Bronchial epithelial cell (primary cell): ENCODE measurements around the gene MCCC2. TPM values are rescaled to one million over a fixed set of nuclear protein-coding genes. Genes with fewer than 3 reads are reported as not detected.
"Not testable (repeated sequence)": the region's sequence is repeated elsewhere in the genome, so short reads cannot be mapped to it uniquely, and the experiment has no call there.

Experiments
- DNase-seq: peaks from one replicate; pipeline ENCODE4 v3.0.0-alpha.2; 2010; ENCODE audit warnings: low read depth
- FAIRE-seq: peaks from 2 replicates; lab custom pipeline; 2011; peaks lifted over from hg19 to GRCh38; lab: Jason Lieb, UNC
- H3K27me3 ChIP-seq: 2 replicates; pipeline ENCODE4 v1.5.1; 2011; ENCODE audit warnings: low read length; ENCODE audit not compliant: control insufficient read depth, insufficient read depth
- H3K36me3 ChIP-seq: 2 replicates; pipeline ENCODE4 v1.5.1; 2011; ENCODE audit warnings: low read length; ENCODE audit not compliant: control insufficient read depth, insufficient read depth
- H3K4me3 ChIP-seq: 2 replicates; pipeline ENCODE4 v1.5.1; 2011; ENCODE audit warnings: mild to moderate bottlenecking, low read depth, low read length, control low read depth
- total RNA-seq: library from RNA; depleted of rRNA; stranded (reverse); fragments of >200 nt; gene quantifications from 2 replicates; pipeline ENCODE4 v1.2.1, GENCODE V29; 2014
- TF ChIP-seq, protein P1 (sequence below): IDR thresholded peaks from 2 replicates; pipeline ENCODE4 v1.5.1; 2011; ENCODE audit warnings: mild to moderate bottlenecking, moderate library complexity, low read length, control low read depth, inconsistent platforms; ENCODE audit not compliant: insufficient read depth, severe bottlenecking

Gene MCCC2
- total RNA-seq, 1 donor from 2014 or later, result 21.3 TPM

DNA sequence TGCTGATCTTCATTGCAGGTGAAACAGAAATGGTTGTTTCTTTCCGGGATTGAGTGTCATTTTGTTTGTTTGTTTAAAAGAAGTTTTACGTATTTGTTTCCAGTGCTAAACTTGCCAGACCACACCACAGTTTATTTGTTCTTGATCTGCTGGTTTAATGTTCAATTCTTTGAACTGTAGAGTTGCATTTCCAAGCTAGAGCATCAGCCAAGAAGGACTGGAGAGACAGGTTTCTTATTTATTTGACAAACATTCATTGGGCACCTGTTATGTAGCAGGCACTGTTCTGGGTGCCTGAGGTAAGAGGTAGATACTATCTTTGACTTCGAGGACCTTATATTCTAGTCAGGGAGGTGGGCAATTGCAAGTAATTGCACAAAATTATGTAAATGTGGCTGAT, 45.0 kb downstream of the MCCC2 start:
- no peak overlapping the region for H3K4me3 ChIP-seq
- H3K36me3 ChIP-seq, result no peaks in the 10 kb centered on the region
- no peak for DNase-seq
- TF ChIP-seq, protein P1, sequence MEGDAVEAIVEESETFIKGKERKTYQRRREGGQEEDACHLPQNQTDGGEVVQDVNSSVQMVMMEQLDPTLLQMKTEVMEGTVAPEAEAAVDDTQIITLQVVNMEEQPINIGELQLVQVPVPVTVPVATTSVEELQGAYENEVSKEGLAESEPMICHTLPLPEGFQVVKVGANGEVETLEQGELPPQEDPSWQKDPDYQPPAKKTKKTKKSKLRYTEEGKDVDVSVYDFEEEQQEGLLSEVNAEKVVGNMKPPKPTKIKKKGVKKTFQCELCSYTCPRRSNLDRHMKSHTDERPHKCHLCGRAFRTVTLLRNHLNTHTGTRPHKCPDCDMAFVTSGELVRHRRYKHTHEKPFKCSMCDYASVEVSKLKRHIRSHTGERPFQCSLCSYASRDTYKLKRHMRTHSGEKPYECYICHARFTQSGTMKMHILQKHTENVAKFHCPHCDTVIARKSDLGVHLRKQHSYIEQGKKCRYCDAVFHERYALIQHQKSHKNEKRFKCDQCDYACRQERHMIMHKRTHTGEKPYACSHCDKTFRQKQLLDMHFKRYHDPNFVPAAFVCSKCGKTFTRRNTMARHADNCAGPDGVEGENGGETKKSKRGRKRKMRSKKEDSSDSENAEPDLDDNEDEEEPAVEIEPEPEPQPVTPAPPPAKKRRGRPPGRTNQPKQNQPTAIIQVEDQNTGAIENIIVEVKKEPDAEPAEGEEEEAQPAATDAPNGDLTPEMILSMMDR, result no peak
- FAIRE-seq, result no peak
- H3K27me3 ChIP-seq, result no peaks in the 10 kb centered on the region

DNA sequence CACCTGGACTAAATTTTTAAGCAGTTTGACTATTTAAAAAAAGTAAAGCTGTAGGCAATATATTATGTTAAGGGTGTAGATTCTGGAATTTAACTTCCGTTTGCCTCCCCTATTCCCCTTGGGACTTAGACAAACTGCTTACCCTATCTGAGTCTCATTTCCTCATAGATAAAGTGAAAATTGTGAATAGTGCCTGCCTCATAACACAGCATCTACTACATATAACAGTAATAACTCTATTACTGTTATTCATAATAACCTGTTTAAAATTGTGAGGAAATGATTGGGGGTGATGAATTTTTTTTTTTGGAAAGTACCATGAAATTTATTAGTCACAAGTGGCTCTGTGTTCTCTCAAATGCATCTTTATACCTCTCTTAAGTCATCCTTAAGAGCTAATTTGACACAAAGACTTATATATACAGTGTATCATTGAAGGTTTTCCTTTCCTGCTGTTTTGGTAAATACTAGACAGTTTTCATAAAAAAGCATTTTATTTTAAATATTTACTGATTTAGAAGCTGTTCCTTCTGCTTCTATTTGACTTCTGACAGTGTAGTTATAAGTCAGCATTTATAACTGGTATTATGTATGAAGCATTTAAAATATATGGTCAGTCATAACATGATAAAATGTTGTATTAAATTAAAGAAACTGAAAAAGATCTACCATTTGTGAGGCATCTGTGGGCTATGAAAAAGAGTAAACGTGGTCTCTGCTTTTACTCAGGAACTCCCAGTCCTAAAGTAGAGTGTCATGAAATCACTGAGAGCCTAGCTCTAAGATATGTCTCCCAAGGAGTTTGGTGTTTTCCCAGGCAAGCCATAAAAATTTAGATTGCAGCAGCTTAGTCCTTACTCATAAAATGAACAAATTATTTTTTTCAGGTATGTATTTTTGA, 46.4 kb downstream of the MCCC2 start:
- no peak for FAIRE-seq
- H3K36me3 ChIP-seq, result no peaks in the 10 kb centered on the region

DNA sequence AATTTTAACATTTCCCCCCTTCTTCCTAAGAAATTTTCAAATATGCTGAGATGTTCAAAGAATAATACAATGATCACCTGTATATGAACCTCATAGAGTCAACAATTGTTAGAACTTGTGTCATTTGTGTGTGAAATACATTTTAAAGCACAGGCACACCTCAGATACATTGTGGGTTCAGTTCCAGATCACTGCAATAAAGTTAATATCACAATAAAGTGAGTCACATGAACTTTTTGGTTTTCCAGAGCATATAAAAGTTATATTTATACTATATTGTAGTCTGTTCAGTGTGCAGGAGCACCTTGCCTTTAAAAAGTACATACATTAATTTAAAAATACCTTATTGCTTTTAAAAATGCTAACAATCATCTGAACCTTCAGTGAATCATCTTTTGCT, 50.0 kb downstream of the MCCC2 start:
- no peaks in the 10 kb centered on the region for H3K27me3 ChIP-seq
- no peak overlapping the region for H3K4me3 ChIP-seq
- FAIRE-seq, result no peak
- peaks cover 2% of the 10 kb centered on the region for H3K36me3 ChIP-seq
- no peak for DNase-seq
- TF ChIP-seq, protein P1, result no peak

More for the DNA sequence above, 46.4 kb downstream of the MCCC2 start:
- TF ChIP-seq, protein P1, result no peak
- Histone ChIP-seq H3K27me3 (no peaks in the 10 kb centered on the region), H3K4me3 (no peak overlapping the region)
- DNase-seq, result no peak

DNA sequence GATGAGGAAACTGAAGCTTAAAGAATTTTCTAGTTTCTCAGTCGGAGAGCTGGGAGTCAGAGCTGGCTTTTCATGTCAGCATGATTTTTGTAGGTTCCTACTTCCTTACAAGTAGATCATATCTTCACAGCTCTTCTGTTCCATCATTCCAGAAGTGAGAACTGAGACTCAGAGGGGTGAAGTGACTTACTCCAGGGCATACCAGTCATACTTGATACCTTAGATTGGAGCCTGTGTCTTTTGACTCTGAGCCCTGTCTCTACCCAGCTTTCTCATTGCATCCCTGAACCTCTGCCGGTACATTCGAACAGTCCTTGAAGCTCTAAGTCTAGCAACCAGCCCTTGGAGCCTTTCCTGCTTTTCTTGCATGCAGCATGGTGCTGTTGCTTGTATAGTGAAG, 53.3 kb downstream of the MCCC2 start:
- FAIRE-seq (no peak), DNase-seq (no peak)
- Histone ChIP-seq H3K27me3 (no peaks in the 10 kb centered on the region), H3K4me3 (no peak overlapping the region), H3K36me3 (peaks cover 2% of the 10 kb centered on the region)
- TF ChIP-seq, protein P1, result no peak

DNA sequence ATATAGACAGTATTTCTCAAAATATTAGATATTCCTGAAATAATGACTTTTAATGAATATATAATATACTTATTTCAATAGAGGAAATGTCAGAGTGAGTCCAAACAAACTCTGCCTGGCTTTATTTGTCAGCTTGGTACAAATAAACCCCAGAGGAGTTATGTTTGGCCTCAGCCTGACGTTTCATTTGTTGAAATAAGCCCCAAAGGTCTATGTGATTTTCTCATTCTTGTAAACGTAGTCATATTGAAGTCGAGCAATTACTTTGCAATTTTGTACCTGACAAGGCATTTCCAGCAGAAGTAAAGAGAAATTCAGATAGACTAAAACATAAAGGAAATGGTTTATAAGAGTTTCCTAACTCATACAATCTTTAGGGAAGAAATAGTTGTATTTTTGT, 57.9 kb downstream of the MCCC2 start:
- peaks cover 5% of the 10 kb centered on the region for H3K36me3 ChIP-seq
- TF ChIP-seq, protein P1, result no peak
- no peak overlapping the region for H3K4me3 ChIP-seq
- H3K27me3 ChIP-seq, result no peaks in the 10 kb centered on the region
- FAIRE-seq, result no peak
- DNase-seq, result no peak

DNA sequence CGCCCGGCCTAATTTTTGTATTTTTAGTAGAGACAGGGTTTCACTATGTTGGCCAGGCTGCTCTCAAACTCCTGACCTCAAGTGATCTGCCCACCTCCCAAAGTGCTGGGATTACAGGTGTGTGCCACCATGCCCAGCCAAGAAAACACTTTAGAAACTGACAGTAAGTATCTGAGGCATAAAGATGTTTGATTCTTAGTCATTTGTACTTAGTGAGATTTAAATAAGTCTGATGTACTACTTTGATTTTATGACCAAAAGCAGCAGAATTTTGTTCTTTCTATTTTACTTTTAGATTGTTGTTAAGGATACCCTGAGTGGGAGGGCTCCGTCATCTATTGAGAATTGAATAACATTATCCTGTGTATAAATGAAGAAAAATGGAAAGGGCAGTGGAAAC, 63.8 kb downstream of the MCCC2 start:
- not testable (repeated sequence) for H3K4me3 ChIP-seq, H3K36me3 ChIP-seq, FAIRE-seq

More for the DNA sequence above, 63.8 kb downstream of the MCCC2 start:
- H3K27me3 ChIP-seq, DNase-seq: not testable (repeated sequence)
